Measurements from ENCODE around the gene DPP4.

DPP4 gene

DNA sequence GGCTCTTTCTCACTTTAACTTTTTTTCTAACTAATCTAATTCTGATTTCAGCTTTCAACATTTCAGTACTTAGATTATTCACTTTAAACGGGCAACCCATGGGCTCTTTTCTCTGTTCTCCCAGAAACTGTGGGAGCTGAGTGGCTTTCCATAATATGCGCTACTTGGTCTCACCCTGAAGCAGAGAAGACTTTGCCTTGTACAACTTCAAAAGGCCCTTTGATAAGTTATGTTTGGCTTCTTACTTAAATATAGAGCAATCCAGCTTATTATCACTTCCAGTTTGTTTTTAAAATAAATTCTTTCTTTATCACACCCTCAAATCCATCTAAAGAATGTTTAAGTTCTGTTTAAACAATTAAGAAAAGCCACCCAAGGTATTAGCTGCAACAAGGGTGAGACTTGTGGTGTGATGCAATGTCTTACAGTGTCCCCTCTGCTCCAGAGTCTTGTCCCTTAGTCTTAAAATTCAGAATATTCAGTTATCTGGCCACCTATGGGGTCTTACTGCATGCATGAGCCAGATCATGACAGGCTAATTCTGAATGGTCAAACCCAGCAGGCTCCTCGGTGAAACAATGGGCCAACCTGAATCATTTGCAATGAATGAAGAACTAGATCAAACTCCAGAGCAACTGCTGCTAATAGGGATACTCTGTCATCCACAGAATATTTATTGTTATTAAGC lies 39.2 kb upstream of the DPP4 start:
- no peak for DNase-seq (ENCODE audit: low read depth)
- H3K4me3 ChIP-seq (ENCODE audit: low read length): no peak overlapping the region
- TF ChIP-seq, protein P1, sequence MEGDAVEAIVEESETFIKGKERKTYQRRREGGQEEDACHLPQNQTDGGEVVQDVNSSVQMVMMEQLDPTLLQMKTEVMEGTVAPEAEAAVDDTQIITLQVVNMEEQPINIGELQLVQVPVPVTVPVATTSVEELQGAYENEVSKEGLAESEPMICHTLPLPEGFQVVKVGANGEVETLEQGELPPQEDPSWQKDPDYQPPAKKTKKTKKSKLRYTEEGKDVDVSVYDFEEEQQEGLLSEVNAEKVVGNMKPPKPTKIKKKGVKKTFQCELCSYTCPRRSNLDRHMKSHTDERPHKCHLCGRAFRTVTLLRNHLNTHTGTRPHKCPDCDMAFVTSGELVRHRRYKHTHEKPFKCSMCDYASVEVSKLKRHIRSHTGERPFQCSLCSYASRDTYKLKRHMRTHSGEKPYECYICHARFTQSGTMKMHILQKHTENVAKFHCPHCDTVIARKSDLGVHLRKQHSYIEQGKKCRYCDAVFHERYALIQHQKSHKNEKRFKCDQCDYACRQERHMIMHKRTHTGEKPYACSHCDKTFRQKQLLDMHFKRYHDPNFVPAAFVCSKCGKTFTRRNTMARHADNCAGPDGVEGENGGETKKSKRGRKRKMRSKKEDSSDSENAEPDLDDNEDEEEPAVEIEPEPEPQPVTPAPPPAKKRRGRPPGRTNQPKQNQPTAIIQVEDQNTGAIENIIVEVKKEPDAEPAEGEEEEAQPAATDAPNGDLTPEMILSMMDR (IDR thresholded peaks at IDR 0.05; ENCODE audit: insufficient read depth, low read depth, low read length, missing control alignments): no peak

DNA sequence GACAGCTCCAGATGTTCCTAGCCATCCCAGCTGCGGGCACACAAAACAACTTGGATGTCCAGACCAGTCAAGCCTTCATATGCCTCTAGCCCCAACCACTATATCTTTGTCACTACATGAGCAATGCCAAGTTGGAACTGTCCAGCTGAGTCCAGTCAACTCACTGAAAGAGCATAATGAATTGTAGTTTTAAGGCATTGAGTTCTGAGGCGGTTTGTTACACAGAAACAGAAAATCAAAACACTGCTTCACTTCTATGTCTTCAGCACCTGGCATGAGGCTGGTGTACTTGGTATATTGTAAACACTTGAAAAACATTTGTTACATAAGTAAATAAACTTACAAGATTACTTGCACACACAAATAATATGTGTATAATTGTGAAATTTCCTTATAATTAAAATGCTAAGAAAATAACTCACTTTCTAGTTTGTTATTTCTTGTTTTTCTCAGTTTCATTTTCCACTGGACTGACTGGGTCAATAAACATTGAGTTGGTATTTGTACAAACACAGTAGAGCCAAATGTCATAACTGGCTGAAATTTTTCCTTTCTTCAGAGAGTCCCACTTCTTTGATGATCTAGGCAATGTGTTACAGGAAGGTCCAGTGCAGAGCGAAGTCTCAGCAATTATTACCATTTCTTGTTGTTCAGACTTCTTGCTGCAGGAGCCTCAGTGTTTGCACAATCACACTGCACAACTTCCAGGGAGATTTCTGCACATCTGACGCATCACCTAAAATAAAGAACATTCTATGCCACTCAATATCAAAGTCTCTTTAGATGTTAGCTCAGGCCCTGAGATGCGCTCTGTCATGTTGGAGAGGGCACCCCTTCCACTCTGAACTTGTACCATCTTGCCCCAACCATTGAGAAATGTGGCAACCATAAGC lies 38.2 kb upstream of the DPP4 start:
- TF ChIP-seq, protein P1 (IDR thresholded peaks at IDR 0.05; ENCODE audit: insufficient read depth, low read depth, low read length, missing control alignments): no peak
- peak; percentile 92 for DNase-seq (ENCODE audit: low read depth)
- no peak overlapping the region for H3K4me3 ChIP-seq (ENCODE audit: low read length)

DNA sequence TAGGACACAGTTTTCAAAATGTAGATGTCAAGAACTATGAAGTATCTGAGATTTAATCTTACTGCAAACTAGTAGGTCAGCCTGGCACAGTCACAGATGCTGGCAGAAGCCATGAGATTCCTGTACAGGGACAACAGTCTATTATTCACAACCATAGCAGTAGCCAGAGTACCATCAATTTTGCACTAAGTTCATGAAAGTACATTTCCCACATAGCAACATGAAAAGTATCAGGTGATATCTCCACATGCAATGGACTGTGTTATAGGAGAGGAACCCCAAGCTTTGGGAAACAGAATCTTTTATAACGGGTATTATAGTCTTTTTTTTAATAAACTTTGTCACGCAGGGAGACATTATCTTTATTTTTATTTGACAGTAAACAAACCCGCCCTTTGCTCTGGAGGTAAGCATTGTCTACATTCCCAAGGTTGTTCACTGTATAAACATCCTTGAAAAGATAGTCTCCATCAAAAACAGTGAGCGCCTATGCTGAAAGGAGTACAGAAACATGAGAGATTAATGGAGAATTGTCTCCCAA lies 33.4 kb upstream of the DPP4 start:
- DNase-seq (ENCODE audit: low read depth): no peak
- TF ChIP-seq, protein P1 (IDR thresholded peaks at IDR 0.05; ENCODE audit: insufficient read depth, low read depth, low read length, missing control alignments): no peak

DNA sequence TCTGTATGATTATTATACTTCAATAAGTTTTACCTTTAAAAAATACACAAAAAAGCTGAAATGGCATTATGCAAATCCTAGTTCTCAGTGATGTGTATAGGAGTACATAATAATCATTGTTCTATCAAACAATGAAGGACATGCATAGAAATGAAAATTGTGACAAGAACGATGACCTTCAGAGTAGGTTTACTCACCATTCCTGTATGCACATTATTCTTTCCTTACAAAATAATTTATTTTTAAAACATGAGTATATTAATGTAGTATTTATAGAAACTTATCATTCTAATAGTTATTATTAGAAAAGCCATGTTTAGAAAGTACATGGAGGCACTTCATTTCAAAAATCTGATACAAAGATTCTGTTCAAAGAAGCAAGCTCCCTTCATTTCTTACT lies 32.7 kb upstream of the DPP4 start:
- TF ChIP-seq, protein P1 (IDR thresholded peaks at IDR 0.05; ENCODE audit: insufficient read depth, low read depth, low read length, missing control alignments): no peak
- no peak overlapping the region for H3K4me3 ChIP-seq (ENCODE audit: low read length)
- no peak for DNase-seq (ENCODE audit: low read depth)

More for the DNA sequence above, 33.4 kb upstream of the DPP4 start:
- no peak overlapping the region for H3K4me3 ChIP-seq (ENCODE audit: low read length)

DNA sequence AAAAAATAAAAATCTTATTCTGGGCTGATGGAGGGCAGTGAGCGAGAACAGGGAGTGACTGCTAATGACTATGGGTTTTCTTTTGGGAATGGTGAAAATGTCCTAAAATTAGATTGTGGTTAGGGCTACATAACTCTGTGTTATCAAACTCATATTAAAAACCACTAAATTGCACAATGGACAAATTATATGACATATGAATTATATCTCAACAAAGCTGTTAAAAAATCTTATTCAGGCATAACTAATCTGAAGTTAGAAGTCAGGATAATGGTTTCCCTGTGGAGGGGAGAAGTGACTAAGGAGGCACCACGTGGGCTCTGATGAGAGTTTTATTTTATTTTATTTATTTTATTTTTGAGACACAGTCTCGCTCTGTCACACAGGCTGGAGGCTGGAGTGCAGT lies 32.1 kb upstream of the DPP4 start:
- DNase-seq (ENCODE audit: low read depth): no peak
- no peak overlapping the region for H3K4me3 ChIP-seq (ENCODE audit: low read length)
- TF ChIP-seq, protein P1 (IDR thresholded peaks at IDR 0.05; ENCODE audit: insufficient read depth, low read depth, low read length, missing control alignments): no peak

DNA sequence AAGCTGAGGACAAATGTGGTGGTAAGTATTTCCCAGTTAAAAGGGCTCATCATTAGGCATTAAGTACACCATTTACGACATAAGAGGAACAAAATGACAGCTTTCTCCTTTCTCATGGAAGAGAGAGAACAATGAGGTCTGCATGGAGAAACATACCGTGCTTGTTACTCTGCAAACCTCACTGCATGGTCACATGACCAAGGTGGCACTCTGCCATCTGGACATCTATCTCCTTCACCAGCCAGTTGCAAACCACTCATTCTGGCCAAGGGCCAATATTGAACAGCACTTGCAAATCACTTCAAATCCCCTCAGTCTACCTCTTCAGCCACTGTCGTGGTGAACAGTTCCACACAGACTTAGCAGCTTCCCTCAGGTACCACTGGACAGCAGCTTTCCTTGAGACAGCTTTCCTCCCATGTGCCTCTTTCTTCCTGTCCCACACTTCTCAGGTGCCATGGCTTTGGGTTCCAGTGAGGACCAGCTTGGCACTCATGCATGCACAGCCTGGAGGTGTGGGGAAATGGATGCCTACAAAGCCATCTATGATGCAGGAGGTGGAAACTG lies 29.5 kb upstream of the DPP4 start:
- no peak overlapping the region for H3K4me3 ChIP-seq (ENCODE audit: low read length)
- TF ChIP-seq, protein P1 (IDR thresholded peaks at IDR 0.05; ENCODE audit: insufficient read depth, low read depth, low read length, missing control alignments): no peak
- DNase-seq (ENCODE audit: low read depth): peak; percentile 19

Data from epithelial cell of esophagus (primary cell).